Natural killer cell treated with Interleukin-12 subunit alpha and Interleukin-12 subunit beta and Interleukin-15 and Interleukin-18, amount 100 ng/mL, for 72 hours (primary cell): ENCODE data around the gene HDAC9. TPM values are rescaled to one million over a fixed set of nuclear protein-coding genes. Genes with fewer than 3 reads are reported as not detected.

Experiments
- ATAC-seq, 2 donors: fragments of 150-1000 bp; cut with Tn5 transposase in 1 of 2; sonication (Bioruptor Pico), chemical (Tn5 transposase) in 1 of 2; 2 replicates each; pipeline ENCODE4 v1.10.0; 2021
- DNase-seq: peaks from one replicate; pipeline ENCODE4 v3.0.0; 2022; ENCODE audit warnings: low spot score
- H3K27ac Mint-ChIP-seq, 2 donors: 1 replicate in 1 of 2; 2 replicates in 1 of 2; pipeline ENCODE4 v1.8.0; 2022; ENCODE audit warnings: mixed read lengths in 2 of 2, mild to moderate bottlenecking in 1 of 2, moderate library complexity in 1 of 2
- H3K27me3 Mint-ChIP-seq, 2 donors: 1 replicate in 1 of 2; 2 replicates in 1 of 2; pipeline ENCODE4 v1.8.0; 2022; ENCODE audit warnings: mixed read lengths in 2 of 2
- H3K36me3 Mint-ChIP-seq: one replicate; pipeline ENCODE4 v1.8.0; 2022; ENCODE audit warnings: mixed read lengths
- H3K4me1 Mint-ChIP-seq, 2 donors: 1 replicate in 1 of 2; 2 replicates in 1 of 2; pipeline ENCODE4 v1.8.0; 2022; ENCODE audit warnings: low read depth in 2 of 2, mixed read lengths in 2 of 2, mild to moderate bottlenecking in 1 of 2
- H3K4me3 Mint-ChIP-seq: one replicate; pipeline ENCODE4 v1.8.0; 2022; ENCODE audit warnings: mixed read lengths
- H3K9me3 Mint-ChIP-seq: 2 replicates; pipeline ENCODE4 v1.8.0; 2022; ENCODE audit warnings: mixed read lengths
- total RNA-seq, 2 donors: library from RNA; stranded (reverse); gene quantifications; one replicate each; pipeline ENCODE4 v1.2.3, GENCODE V29; 2022

The HDAC9 gene
- total RNA-seq, 2 donors from 2014 or later: 9.9 to 15.0 TPM

- Mint-ChIP-seq H3K27me3 (no peaks in the 10 kb centered on the region), H3K36me3 (no peaks in the 10 kb centered on the region), H3K4me3 (no peak overlapping the region), H3K27ac (no peak overlapping the region), H3K4me1 (peaks cover 16 to 21% of the 10 kb centered on the region in 2 donors), H3K9me3 (no peaks in the 10 kb centered on the region)
- DNase-seq (no peak), ATAC-seq (no peak)
These were observed 69.2 kb downstream of the HDAC9 start for GRCh38 chr7:18564779-18565178.

- Mint-ChIP-seq H3K4me3 (no peak overlapping the region), H3K9me3 (no peaks in the 10 kb centered on the region), H3K27me3 (no peaks in the 10 kb centered on the region), H3K27ac (no peak overlapping the region), H3K36me3 (no peaks in the 10 kb centered on the region), H3K4me1 (peaks cover 14 to 20% of the 10 kb centered on the region in 2 donors)
- ATAC-seq (no peak), DNase-seq (no peak)
These were observed 69.8 kb downstream of the HDAC9 start for GRCh38 chr7:18565337-18565736.

GRCh38 chr7:18566205-18566604, 70.7 kb downstream of the HDAC9 start:
- Mint-ChIP-seq H3K4me3 (no peak overlapping the region), H3K36me3 (no peaks in the 10 kb centered on the region), H3K9me3 (no peaks in the 10 kb centered on the region), H3K4me1 (peaks cover 10 to 17% of the 10 kb centered on the region in 2 donors), H3K27ac (no peak overlapping the region), H3K27me3 (no peaks in the 10 kb centered on the region)
- no peak for DNase-seq
- ATAC-seq: no peak

- Mint-ChIP-seq H3K27ac (no peak overlapping the region), H3K9me3 (no peaks in the 10 kb centered on the region), H3K36me3 (no peaks in the 10 kb centered on the region), H3K4me1 (peaks cover 10 to 14% of the 10 kb centered on the region in 2 donors), H3K4me3 (no peak overlapping the region), H3K27me3 (no peaks in the 10 kb centered on the region)
- ATAC-seq (peak; percentile 57 to 64), DNase-seq (no peak)
These were observed 71.3 kb downstream of the HDAC9 start for GRCh38 chr7:18566829-18567228.

GRCh38 chr7:18570441-18570840, 74.9 kb downstream of the HDAC9 start:
- Mint-ChIP-seq H3K4me3 (no peak overlapping the region), H3K36me3 (no peaks in the 10 kb centered on the region), H3K4me1 (peaks cover 10 to 11% of the 10 kb centered on the region in 2 donors), H3K27me3 (no peaks in the 10 kb centered on the region), H3K9me3 (no peaks in the 10 kb centered on the region), H3K27ac (no peak overlapping the region)
- no peak for ATAC-seq
- no peak for DNase-seq

GRCh38 chr7:18570890-18571478, 75.4 kb downstream of the HDAC9 start:
- H3K4me1 Mint-ChIP-seq: peaks cover 10% of the 10 kb centered on the region in 2 donors
- H3K4me3 Mint-ChIP-seq: no peak overlapping the region
- DNase-seq (no peak), ATAC-seq (no peak)
- no peaks in the 10 kb centered on the region for H3K9me3 Mint-ChIP-seq
- no peaks in the 10 kb centered on the region for H3K27me3 Mint-ChIP-seq
- no peak overlapping the region for H3K27ac Mint-ChIP-seq
- H3K36me3 Mint-ChIP-seq: no peaks in the 10 kb centered on the region

- no peak for ATAC-seq
- no peak overlapping the region for H3K27ac Mint-ChIP-seq
- DNase-seq: no peak
- H3K36me3 Mint-ChIP-seq: no peaks in the 10 kb centered on the region
- H3K9me3 Mint-ChIP-seq: no peaks in the 10 kb centered on the region
- no peaks in the 10 kb centered on the region for H3K27me3 Mint-ChIP-seq
- H3K4me1 Mint-ChIP-seq: peaks cover 2 to 5% of the 10 kb centered on the region in 2 donors
- no peak overlapping the region for H3K4me3 Mint-ChIP-seq
These were observed 76.6 kb downstream of the HDAC9 start for GRCh38 chr7:18572154-18572553.

GRCh38 chr7:18572885-18573284, 77.3 kb downstream of the HDAC9 start:
- Mint-ChIP-seq H3K27ac (no peak overlapping the region), H3K4me1 (peaks cover 8 to 10% of the 10 kb centered on the region in 2 donors), H3K9me3 (no peaks in the 10 kb centered on the region), H3K36me3 (no peaks in the 10 kb centered on the region), H3K27me3 (no peaks in the 10 kb centered on the region), H3K4me3 (no peak overlapping the region)
- ATAC-seq: no peak
- DNase-seq: no peak

- peaks cover 4% of the 10 kb centered on the region for H3K9me3 Mint-ChIP-seq
- H3K4me1 Mint-ChIP-seq: peaks cover 8 to 10% of the 10 kb centered on the region in 2 donors
- no peak overlapping the region for H3K4me3 Mint-ChIP-seq
- no peak overlapping the region for H3K27ac Mint-ChIP-seq
- no peaks in the 10 kb centered on the region for H3K27me3 Mint-ChIP-seq
- DNase-seq: no peak
- no peak for ATAC-seq
- no peaks in the 10 kb centered on the region for H3K36me3 Mint-ChIP-seq
These were observed 78.1 kb downstream of the HDAC9 start for GRCh38 chr7:18573410-18574234.

- H3K9me3 Mint-ChIP-seq: peaks cover 4% of the 10 kb centered on the region
- DNase-seq (no peak), ATAC-seq (no peak)
- H3K27ac Mint-ChIP-seq: no peak overlapping the region
- H3K27me3 Mint-ChIP-seq: no peaks in the 10 kb centered on the region
- H3K4me1 Mint-ChIP-seq: peaks cover 8 to 10% of the 10 kb centered on the region in 2 donors
- H3K36me3 Mint-ChIP-seq: no peaks in the 10 kb centered on the region
- H3K4me3 Mint-ChIP-seq: no peak overlapping the region
These were observed 78.6 kb downstream of the HDAC9 start for GRCh38 chr7:18574235-18574540.

- Mint-ChIP-seq H3K27me3 (no peaks in the 10 kb centered on the region), H3K4me1 (peaks cover 8 to 10% of the 10 kb centered on the region in 2 donors), H3K36me3 (no peaks in the 10 kb centered on the region), H3K27ac (no peak overlapping the region), H3K9me3 (peaks cover 4% of the 10 kb centered on the region), H3K4me3 (no peak overlapping the region)
- no peak for DNase-seq
- ATAC-seq: no peak
These were observed 79.1 kb downstream of the HDAC9 start for GRCh38 chr7:18574676-18575075.

GRCh38 chr7:18575622-18576572, 80.3 kb downstream of the HDAC9 start:
- Mint-ChIP-seq H3K9me3 (peaks cover 4% of the 10 kb centered on the region), H3K27me3 (no peaks in the 10 kb centered on the region), H3K36me3 (no peaks in the 10 kb centered on the region), H3K27ac (no peak overlapping the region), H3K4me1 (peaks cover 8 to 10% of the 10 kb centered on the region in 2 donors), H3K4me3 (no peak overlapping the region)
- DNase-seq (no peak), ATAC-seq (no peak)

GRCh38 chr7:18577096-18577771, 81.7 kb downstream of the HDAC9 start:
- no peak for DNase-seq
- peaks cover 4% of the 10 kb centered on the region for H3K9me3 Mint-ChIP-seq
- no peaks in the 10 kb centered on the region for H3K27me3 Mint-ChIP-seq
- H3K27ac Mint-ChIP-seq: peak overlapping the region; percentile 9 to 20
- no peak for ATAC-seq
- no peak overlapping the region for H3K4me3 Mint-ChIP-seq
- no peaks in the 10 kb centered on the region for H3K36me3 Mint-ChIP-seq
- peaks cover 8 to 10% of the 10 kb centered on the region in 2 donors for H3K4me1 Mint-ChIP-seq
